ENCODE data around the gene USPL1.

USPL1 gene

DNA sequence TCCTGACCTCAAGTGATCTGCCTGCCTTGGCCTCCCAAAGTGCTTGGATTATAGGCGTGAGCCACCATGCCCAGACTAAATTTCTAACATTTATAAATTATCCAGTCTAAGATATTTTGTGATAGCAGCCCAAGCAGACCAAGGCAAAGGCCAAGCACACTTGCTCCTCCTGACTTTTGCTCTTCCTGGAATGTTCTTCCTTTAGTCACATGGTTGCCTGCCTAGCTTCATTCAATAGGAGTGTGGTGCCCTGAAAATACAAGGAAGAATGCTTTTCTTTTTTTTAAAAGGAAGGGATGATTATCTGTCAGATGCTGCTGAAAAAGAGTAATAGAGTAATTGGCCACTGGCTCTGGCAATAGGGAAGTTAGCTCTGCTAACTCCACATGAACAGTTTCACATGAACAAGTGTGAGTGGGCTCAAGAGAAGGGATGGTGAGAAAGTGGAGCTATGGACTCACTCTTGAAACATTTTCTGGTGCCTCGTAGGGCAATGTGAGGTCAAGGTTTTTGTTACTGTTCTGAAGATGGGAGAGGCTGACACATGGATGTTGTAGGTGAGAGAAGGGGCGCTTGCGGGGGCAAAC lies 47.1 kb downstream of the USPL1 start:
- no peak for DNase-seq

DNA sequence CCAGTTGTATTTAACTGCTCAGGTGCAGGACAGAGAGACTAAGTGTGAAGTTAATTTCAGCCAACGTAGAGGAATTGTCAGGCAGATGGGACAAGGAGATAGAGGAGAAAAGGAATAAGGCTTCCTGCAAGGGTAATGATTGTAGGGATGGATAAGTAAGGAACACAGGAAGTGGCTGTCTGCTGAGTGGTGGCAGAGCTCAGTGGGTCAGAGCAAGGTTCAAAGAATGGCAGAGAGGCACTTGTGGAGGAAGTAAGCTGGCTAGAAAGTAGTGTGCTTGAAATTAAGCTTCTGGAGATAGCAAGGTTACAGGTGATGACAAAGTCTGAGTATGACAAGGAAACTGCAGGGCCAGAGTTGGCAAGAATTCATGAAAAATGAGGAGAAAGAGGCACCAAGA lies 47.9 kb downstream of the USPL1 start:
- DNase-seq: no peak

DNA sequence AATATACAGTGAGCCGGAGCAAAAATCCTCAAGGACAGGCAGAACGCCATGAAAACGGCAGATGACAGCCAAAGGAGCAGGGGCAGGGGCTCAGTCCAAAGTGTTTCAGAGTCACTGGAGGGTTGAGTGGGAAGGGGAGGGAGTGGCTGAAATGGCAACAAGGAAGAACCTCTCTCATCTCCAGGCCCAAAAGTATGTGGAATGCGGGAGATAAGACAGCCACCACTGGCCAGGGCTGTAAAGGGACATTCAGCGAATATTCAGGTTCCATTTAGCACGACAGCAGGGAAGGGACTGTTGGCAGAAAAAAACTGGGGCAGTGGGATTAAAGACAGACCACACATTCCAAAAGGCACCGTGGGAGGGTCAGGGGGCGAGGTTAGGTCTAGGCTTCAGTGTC lies 48.4 kb downstream of the USPL1 start:
- DNase-seq: no peak

DNA sequence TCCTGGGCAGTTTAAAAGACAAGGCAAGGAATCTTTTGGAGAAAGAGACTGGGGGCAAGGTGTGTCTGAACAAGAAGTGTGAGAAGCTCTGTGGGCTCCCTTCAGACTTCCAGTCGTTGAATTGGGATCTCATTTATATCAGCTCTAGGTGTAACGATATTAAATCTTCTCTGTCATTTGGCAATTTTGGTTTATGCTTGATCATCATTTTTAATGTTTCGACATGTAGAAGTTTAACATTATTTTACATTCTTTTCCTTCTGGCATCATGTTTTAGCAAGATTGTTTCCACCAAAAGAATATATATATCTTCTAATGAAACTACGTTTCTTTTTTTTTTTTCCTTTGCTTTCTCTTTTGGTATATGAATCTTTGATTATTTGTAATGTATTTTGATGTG lies 49.3 kb downstream of the USPL1 start:
- DNase-seq: no peak

- DNase-seq: no peak
Measured at GRCh38 chr13:30668312-30668711, 50.6 kb downstream of the USPL1 start.

GRCh38 chr13:30671271-30671815 lies 53.6 kb downstream of the USPL1 start:
- DNase-seq: no peak

DNA sequence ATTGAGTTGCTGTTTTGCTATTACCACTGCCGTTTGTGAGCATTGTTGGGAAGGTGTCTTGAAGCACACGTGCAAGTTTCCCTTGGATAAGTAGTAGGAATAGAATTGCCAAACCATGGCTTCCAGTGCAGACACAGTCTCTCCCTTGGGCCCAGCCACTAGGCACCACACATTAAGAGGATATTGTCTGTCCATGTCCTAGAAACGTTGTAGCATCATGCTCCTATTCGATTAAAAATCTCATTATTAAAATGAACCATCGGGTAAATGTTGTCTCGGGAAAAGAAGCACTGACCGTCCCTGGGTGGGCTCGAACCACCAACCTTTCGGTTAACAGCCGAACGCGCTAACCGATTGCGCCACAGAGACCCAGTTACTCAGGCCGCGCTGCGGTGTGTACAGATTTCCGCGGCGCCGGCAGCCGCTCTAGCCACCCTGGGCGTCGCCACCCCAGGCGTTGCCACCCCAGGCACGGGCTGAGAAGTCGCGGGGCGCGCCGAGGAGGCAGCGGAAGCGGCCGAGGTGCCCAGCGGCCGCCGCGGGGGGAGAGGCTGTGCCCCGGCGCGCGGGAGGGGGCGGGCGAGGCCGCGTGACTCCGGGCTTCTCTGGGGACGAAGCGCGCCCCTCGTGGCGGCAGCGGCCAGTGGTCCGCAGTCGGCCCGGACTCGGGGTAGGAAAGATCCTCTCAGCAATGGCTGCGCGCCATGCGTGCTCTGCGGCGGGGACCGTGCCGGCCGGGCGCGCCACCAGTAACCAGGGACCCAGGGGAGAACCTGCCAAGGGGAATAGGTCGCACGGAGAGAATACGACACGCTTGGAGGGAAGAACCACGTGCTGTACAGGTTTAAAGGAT lies 56.2 kb downstream of the USPL1 start:
- DNase-seq: peak; percentile 90

GRCh38 chr13:30675717-30676116 lies 58.0 kb downstream of the USPL1 start:
- DNase-seq: no peak

GRCh38 chr13:30676672-30677071 lies 59.0 kb downstream of the USPL1 start:
- no peak for DNase-seq

GRCh38 chr13:30679483-30680330 lies 62.0 kb downstream of the USPL1 start:
- DNase-seq: peak; percentile 8

GRCh38 chr13:30681843-30682242 lies 64.1 kb downstream of the USPL1 start:
- DNase-seq: no peak

- DNase-seq: no peak
Measured at GRCh38 chr13:30685320-30685859, 67.7 kb downstream of the USPL1 start.

- no peak for DNase-seq
Measured at GRCh38 chr13:30685987-30686386, 68.3 kb downstream of the USPL1 start.

DNA sequence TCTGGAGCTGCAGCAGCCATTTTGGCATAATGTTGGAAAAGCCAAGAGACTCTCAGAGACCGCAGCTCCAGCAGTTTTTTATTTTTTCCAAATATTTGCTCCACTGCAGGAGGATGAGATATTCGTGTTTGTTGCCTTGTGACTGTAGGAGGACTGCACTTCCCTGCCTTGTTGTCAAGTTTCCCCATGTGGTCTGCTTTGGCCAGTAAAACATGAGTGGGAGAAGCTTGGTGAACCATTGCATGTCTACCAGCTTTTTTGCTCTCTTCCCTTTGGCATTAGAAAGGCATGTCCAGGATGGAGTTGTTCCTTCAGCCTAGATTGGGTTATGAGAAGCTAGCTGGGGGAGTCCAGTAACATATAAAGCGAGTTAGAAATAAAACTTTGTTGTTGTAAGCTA lies 69.9 kb downstream of the USPL1 start:
- DNase-seq: no peak

DNA sequence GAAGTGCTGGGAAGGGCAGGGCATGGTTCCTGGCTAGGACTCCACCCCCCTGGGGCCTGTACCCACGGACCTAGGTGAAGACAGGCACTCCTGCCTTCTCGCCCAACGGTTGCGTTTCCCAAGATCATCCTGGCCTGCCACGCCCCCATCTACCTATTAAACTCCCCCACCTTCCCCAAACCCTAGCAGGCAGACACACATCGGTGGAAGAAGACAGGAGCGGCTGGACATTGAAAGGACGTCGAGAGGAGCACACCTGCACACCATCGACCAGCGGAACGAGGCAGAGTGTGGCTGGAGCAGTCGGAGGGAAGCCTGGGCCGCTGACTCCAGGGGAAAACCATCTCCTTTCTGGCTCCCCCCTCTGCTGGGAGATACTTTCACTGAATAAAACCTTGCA lies 72.0 kb downstream of the USPL1 start:
- DNase-seq: no peak

GRCh38 chr13:30690282-30691188 lies 72.8 kb downstream of the USPL1 start:
- DNase-seq: no peak

GRCh38 chr13:30692113-30692512 lies 74.4 kb downstream of the USPL1 start:
- no peak for DNase-seq

GRCh38 chr13:30696278-30697176 lies 78.8 kb downstream of the USPL1 start:
- no peak for DNase-seq

DNA sequence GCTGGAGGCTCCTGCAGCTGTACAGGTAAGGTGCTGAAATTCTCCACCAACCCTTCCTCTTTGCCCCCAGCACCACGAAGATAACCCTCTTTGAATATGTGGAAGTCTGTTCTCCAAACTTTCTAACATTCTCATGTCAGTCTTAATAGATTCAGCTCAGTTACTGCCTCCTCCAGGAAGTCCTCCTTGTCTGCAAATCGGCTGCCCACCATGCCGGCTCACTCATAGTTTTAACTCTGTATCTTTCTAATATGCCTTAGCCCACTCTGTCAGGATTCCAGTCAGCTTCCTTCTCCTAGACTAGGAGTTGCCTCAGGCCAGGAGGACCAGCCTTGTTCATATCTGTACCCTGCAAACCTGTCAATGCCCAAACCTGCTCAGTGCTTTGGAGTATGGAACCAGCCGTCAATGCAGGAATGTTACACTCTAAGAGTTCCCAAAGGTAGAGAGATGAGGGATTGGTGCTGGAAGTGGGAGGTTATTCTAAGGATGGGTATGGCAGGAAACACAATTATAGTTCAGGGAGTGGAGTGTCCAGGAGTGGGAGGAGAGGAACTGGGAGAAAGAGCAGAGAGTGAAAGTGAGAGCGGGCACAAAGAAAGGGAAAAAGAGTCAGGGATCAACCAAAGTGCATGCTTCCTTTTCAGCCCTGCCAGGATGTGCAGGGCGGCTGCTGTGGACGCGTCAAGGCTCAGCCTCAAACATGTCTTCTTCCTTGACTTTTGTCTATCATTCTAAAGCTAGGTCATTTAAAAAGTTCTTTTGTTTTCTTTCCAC lies 79.6 kb downstream of the USPL1 start:
- no peak for DNase-seq

GRCh38 chr13:30697996-30698401 lies 80.3 kb downstream of the USPL1 start:
- no peak for DNase-seq

Data from stimulated activated CD4-positive, alpha-beta T cell treated with anti-CD3 and anti-CD28 coated beads, Interleukin-1b, Interleukin-23, amount 100 ng/mL, for 48 hours (primary cell).